Prostate gland (tissue), 2 donors: ENCODE data around the gene UBE2L6. TPM values are rescaled to one million over a fixed set of nuclear protein-coding genes. Genes with fewer than 3 reads are reported as not detected.

Experiments
- DNase-seq: peaks from one replicate; pipeline ENCODE4 v3.0.0-alpha.2; 2019; ENCODE audit warnings: low spot score
- H3K27ac ChIP-seq, 2 donors: fragments of 200-600 bp; sonication (generic); 2 replicates each; pipeline ENCODE4 v1.5.1; 2017 to 2019
- H3K27me3 ChIP-seq: fragments of 200-600 bp; sonication (generic); replicated peaks from 2 replicates; pipeline ENCODE4 v1.5.1; 2019; ENCODE audit not compliant: insufficient read depth
- H3K36me3 ChIP-seq, 2 donors: fragments of 200-600 bp; sonication (generic); 1 replicate in 1 of 2; 2 replicates in 1 of 2; pipeline versions ENCODE4 v1.5.1 to v1.8.1; 2017 to 2019
- H3K4me1 ChIP-seq: fragments of 200-600 bp; sonication (generic); replicated peaks from 2 replicates; pipeline ENCODE4 v1.5.1; 2019
- H3K4me3 ChIP-seq, 2 donors: fragments of 200-600 bp; sonication (generic); 2 replicates each; pipeline ENCODE4 v1.5.1; 2017 to 2019
- H3K9me3 ChIP-seq: fragments of 200-600 bp; sonication (generic); 2 replicates; pipeline ENCODE4 v1.5.1; 2017
- CTCF ChIP-seq, 4 experiments: fragments of 200-600 bp in 2 of 4; fragments of 450-650 bp in 2 of 4; sonication (generic) in 2 of 4; IDR thresholded peaks; 1 replicate in 3 of 4; 2 replicates in 1 of 4; pipeline ENCODE4 v1.5.1; 2016 to 2019; ENCODE audit warnings: antibody characterized with exemption in 4 of 4, mild to moderate bottlenecking in 2 of 4, moderate library complexity in 2 of 4
- POLR2A ChIP-seq: fragments of 450-650 bp; IDR thresholded peaks from one replicate; pipeline ENCODE4 v1.6.1; 2016; ENCODE audit warnings: antibody characterized with exemption, mild to moderate bottlenecking
- POLR2AphosphoS5 ChIP-seq: sonication (generic); formaldehyde crosslinking; IDR thresholded peaks from one replicate; pipeline ENCODE4 v1.6.1; 2017; ENCODE audit warnings: antibody characterized with exemption
- WGBS: methylation state at CpG from one replicate; pipeline ENCODE4 v1.1.5; 2018; 5-methylcytosine and 5-hydroxymethylcytosine counted together
- intact Hi-C: fragments of 100-400 bp; cut with DNase I; formaldehyde crosslinking; loops from one replicate; pipeline ENCODE4 v1.14.2; 2022
- total RNA-seq, 2 donors: library from RNA; depleted of rRNA; stranded (reverse); fragments of >200 nt; gene quantifications; one replicate each; pipeline ENCODE4 v1.1.0, GENCODE V29; 2016

UBE2L6 gene
- total RNA-seq, 2 donors from 2014 or later, result 42.3 to 44.6 TPM

GRCh38 chr11:57511741-57512430 lies 55.6 kb downstream of the UBE2L6 start:
- WGBS, result 94% methylated on average over 6 of the region's 6 CpGs
- intact Hi-C loops, result no loop called here
- no peak for DNase-seq
- no peak overlapping the region for H3K4me3 ChIP-seq
- peaks cover 4% of the 10 kb centered on the region for H3K4me1 ChIP-seq
- TF ChIP-seq CTCF (IDR thresholded peaks at IDR 0.05) (no peak), POLR2AphosphoS5 (no peak), POLR2A (no peak)
- H3K27ac ChIP-seq, result no peak overlapping the region
- no peaks in the 10 kb centered on the region for H3K27me3 ChIP-seq
- no peaks in the 10 kb centered on the region for H3K36me3 ChIP-seq
- no peaks in the 10 kb centered on the region for H3K9me3 ChIP-seq

DNA sequence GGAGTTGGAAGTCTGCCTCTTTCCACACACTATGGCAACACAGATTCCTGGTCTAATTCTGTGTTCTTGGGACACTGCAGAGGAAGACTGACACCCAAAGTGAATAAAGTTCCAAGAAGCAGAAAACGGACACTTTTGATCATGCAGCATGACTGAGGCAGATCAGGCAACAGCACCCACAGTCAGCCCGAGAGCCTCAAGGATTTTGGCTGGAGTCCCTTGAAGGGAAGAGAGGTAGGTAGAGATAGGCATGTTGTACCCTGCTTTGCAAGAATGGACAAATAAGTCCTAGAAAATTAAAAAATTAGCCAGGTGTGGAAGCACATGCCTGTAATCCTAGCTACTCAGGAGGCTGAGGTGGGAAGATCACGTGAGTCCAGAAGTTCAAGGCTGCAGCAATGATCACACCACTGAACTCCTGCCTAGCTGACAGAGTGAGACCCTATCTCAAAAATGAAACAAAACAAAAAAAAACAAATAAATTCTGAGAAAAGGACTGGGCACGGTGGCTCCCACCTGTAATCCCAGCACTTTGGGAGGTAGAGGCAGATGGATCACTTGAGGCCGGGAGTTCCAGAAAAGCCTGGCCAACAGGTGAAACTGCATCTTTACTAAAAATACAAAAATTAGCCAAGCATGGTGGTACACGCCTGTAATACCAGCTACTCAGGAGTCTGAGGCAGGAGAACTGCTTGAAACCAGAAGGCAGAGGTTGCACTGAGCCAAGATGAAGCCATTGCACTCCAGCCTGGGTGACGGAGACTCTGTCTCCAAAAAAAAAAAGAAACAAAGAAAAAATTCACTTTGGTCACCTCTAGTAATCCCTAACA lies 58.9 kb downstream of the UBE2L6 start:
- DNase-seq, result no peak
- Histone ChIP-seq H3K4me1 (no peaks in the 10 kb centered on the region), H3K27ac (no peak overlapping the region), H3K9me3 (no peaks in the 10 kb centered on the region), H3K4me3 (no peak overlapping the region), H3K27me3 (no peaks in the 10 kb centered on the region), H3K36me3 (no peaks in the 10 kb centered on the region)
- intact Hi-C loops, result no loop called here
- TF ChIP-seq POLR2AphosphoS5, result no peak
- 79% methylated on average over 7 of the region's 7 CpGs for WGBS

DNA sequence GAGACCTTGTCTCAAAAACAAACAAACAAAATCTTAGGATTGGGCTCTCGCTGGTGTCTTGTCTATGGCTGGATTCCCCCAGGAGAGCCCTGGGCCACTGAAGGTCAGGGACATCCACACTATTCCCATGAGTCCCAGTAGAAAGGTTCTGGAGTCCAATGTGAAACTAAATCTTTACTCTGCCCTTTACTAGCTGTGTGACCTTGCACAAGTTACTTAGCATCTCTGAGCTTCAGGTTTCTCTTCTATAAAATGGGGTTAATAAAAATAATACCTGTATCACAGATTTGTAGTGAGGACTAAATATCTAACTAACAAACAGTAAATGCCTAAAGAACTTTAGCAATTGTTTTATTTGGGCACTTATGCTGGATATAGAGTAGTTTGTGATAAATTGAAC lies 61.0 kb downstream of the UBE2L6 start:
- no peaks in the 10 kb centered on the region for H3K36me3 ChIP-seq
- intact Hi-C loops, result no loop called here
- H3K27me3 ChIP-seq, result no peaks in the 10 kb centered on the region
- WGBS, result 100% methylated on average over 1 of the region's 1 CpG
- DNase-seq, result no peak
- TF ChIP-seq POLR2A (no peak), POLR2AphosphoS5 (no peak), CTCF (IDR thresholded peaks at IDR 0.05) (no peak)
- H3K27ac ChIP-seq, result no peak overlapping the region
- no peaks in the 10 kb centered on the region for H3K4me1 ChIP-seq
- no peaks in the 10 kb centered on the region for H3K9me3 ChIP-seq
- no peak overlapping the region for H3K4me3 ChIP-seq

- Histone ChIP-seq H3K4me3 (no peak overlapping the region), H3K36me3 (no peaks in the 10 kb centered on the region), H3K27me3 (no peaks in the 10 kb centered on the region), H3K9me3 (no peaks in the 10 kb centered on the region), H3K4me1 (peaks cover 6% of the 10 kb centered on the region), H3K27ac (no peak overlapping the region)
- no peak for TF ChIP-seq CTCF (IDR thresholded peaks at IDR 0.05)
- TF ChIP-seq POLR2AphosphoS5, result no peak
- no peak for TF ChIP-seq POLR2A
- 80% methylated on average over 4 of the region's 4 CpGs for WGBS
- no peak for DNase-seq
- intact Hi-C loops, result no loop called here
These were observed 63.0 kb downstream of the UBE2L6 start for GRCh38 chr11:57504511-57504910.

GRCh38 chr11:57502870-57503269 lies 64.6 kb downstream of the UBE2L6 start:
- H3K4me1 ChIP-seq, result peaks cover 14% of the 10 kb centered on the region
- intact Hi-C loops, result no loop called here
- H3K36me3 ChIP-seq, result no peaks in the 10 kb centered on the region
- H3K9me3 ChIP-seq, result no peaks in the 10 kb centered on the region
- peak; percentile 68 for DNase-seq
- H3K27ac ChIP-seq, result peak overlapping the region in 1 of 2 donors; percentile 2
- TF ChIP-seq POLR2AphosphoS5, result peak; percentile 81
- no peak for TF ChIP-seq CTCF (IDR thresholded peaks at IDR 0.05)
- no peak overlapping the region for H3K4me3 ChIP-seq
- H3K27me3 ChIP-seq, result no peaks in the 10 kb centered on the region
